ENCODE results near the gene DMC1.

DMC1 gene

GRCh38 chr22:38614332-38615063, 44.5 kb upstream of the DMC1 start:
- Histone ChIP-seq H3K79me2 (ENCODE audit: low read length) (no peaks in the 10 kb centered on the region), H3F3A (ENCODE audit: insufficient read depth, low read length) (no peaks in the 10 kb centered on the region), H2AFZ (ENCODE audit: low read length) (no peak overlapping the region), H3K27ac (ENCODE audit: low read length) (no peak overlapping the region), H3K4me3 (ENCODE audit: low read length) (no peak overlapping the region), H3K4me1 (ENCODE audit: low read length) (no peaks in the 10 kb centered on the region), H3K9me3 (replicated peaks; ENCODE audit: insufficient read depth, low read length) (no peaks in the 10 kb centered on the region), H3K27me3 (replicated peaks; ENCODE audit: insufficient read depth, low read length) (no peaks in the 10 kb centered on the region), H3K36me3 (replicated peaks; ENCODE audit: insufficient read depth, low read length) (no peaks in the 10 kb centered on the region), H4K20me1 (ENCODE audit: insufficient read depth, low read length) (no peaks in the 10 kb centered on the region), H3K9me2 (replicated peaks; ENCODE audit: insufficient read depth, low read length) (no peaks in the 10 kb centered on the region), H3K4me2 (ENCODE audit: low read depth, low read length) (no peak overlapping the region), H3K9ac (ENCODE audit: low read length) (no peak overlapping the region)
- no peak for DNase-seq
- no peak for TF ChIP-seq CTCF (IDR thresholded peaks at IDR 0.05; ENCODE audit: low read length)
- TF ChIP-seq EZH2phosphoT487 (IDR thresholded peaks at IDR 0.05; ENCODE audit: low read length) = no peak
- TF ChIP-seq EZH2 (optimal IDR thresholded peaks at IDR 0.05; ENCODE audit: low read depth, low read length) = no peak

- H3K79me2 ChIP-seq (ENCODE audit: low read length) = no peaks in the 10 kb centered on the region
- no peaks in the 10 kb centered on the region for H3F3A ChIP-seq (ENCODE audit: insufficient read depth, low read length)
- H2AFZ ChIP-seq (ENCODE audit: low read length) = no peak overlapping the region
- H4K20me1 ChIP-seq (ENCODE audit: insufficient read depth, low read length) = no peaks in the 10 kb centered on the region
- no peaks in the 10 kb centered on the region for H3K4me1 ChIP-seq (ENCODE audit: low read length)
- H3K4me3 ChIP-seq (ENCODE audit: low read length) = no peak overlapping the region
- no peaks in the 10 kb centered on the region for H3K9me2 ChIP-seq (replicated peaks; ENCODE audit: insufficient read depth, low read length)
- no peak for TF ChIP-seq EZH2phosphoT487 (IDR thresholded peaks at IDR 0.05; ENCODE audit: low read length)
- no peak for TF ChIP-seq EZH2 (optimal IDR thresholded peaks at IDR 0.05; ENCODE audit: low read depth, low read length)
- no peak for TF ChIP-seq CTCF (IDR thresholded peaks at IDR 0.05; ENCODE audit: low read length)
- DNase-seq = no peak
- H3K27ac ChIP-seq (ENCODE audit: low read length) = no peak overlapping the region
- H3K27me3 ChIP-seq (replicated peaks; ENCODE audit: insufficient read depth, low read length) = no peaks in the 10 kb centered on the region
- H3K9me3 ChIP-seq (replicated peaks; ENCODE audit: insufficient read depth, low read length) = no peaks in the 10 kb centered on the region
- no peaks in the 10 kb centered on the region for H3K36me3 ChIP-seq (replicated peaks; ENCODE audit: insufficient read depth, low read length)
- no peak overlapping the region for H3K9ac ChIP-seq (ENCODE audit: low read length)
- no peak overlapping the region for H3K4me2 ChIP-seq (ENCODE audit: low read depth, low read length)
Observed at GRCh38 chr22:38613588-38613987, 43.6 kb upstream of the DMC1 start.

- Histone ChIP-seq H3K9me3 (replicated peaks; ENCODE audit: insufficient read depth, low read length) (no peaks in the 10 kb centered on the region), H4K20me1 (ENCODE audit: insufficient read depth, low read length) (no peaks in the 10 kb centered on the region), H2AFZ (ENCODE audit: low read length) (no peak overlapping the region), H3K4me1 (ENCODE audit: low read length) (no peaks in the 10 kb centered on the region), H3K4me3 (ENCODE audit: low read length) (no peak overlapping the region), H3K27me3 (replicated peaks; ENCODE audit: insufficient read depth, low read length) (no peaks in the 10 kb centered on the region), H3K4me2 (ENCODE audit: low read depth, low read length) (no peak overlapping the region), H3K9ac (ENCODE audit: low read length) (no peak overlapping the region), H3K36me3 (replicated peaks; ENCODE audit: insufficient read depth, low read length) (no peaks in the 10 kb centered on the region), H3F3A (ENCODE audit: insufficient read depth, low read length) (no peaks in the 10 kb centered on the region), H3K9me2 (replicated peaks; ENCODE audit: insufficient read depth, low read length) (no peaks in the 10 kb centered on the region), H3K79me2 (ENCODE audit: low read length) (no peaks in the 10 kb centered on the region), H3K27ac (ENCODE audit: low read length) (no peak overlapping the region)
- no peak for TF ChIP-seq CTCF (IDR thresholded peaks at IDR 0.05; ENCODE audit: low read length)
- no peak for TF ChIP-seq EZH2 (optimal IDR thresholded peaks at IDR 0.05; ENCODE audit: low read depth, low read length)
- TF ChIP-seq EZH2phosphoT487 (IDR thresholded peaks at IDR 0.05; ENCODE audit: low read length) = no peak
- DNase-seq = no peak
Observed at GRCh38 chr22:38612217-38613006, 42.4 kb upstream of the DMC1 start.
